NCI-H524 treated with DMSO at 0.1 percent for 48 hours (cell line): ENCODE results near the gene UNG.
"Not testable (repeated sequence)": the region's sequence is repeated elsewhere in the genome, so short reads cannot be mapped to it uniquely, and the experiment has no call there.

Experiments
- DNase-seq: peaks from one replicate; lab custom pipeline; 2025; lab: John Stamatoyannopoulos, UW

Gene UNG

GRCh38 chr12:109124878-109125648 lies 27.7 kb downstream of the UNG start:
- no peak for DNase-seq

DNA sequence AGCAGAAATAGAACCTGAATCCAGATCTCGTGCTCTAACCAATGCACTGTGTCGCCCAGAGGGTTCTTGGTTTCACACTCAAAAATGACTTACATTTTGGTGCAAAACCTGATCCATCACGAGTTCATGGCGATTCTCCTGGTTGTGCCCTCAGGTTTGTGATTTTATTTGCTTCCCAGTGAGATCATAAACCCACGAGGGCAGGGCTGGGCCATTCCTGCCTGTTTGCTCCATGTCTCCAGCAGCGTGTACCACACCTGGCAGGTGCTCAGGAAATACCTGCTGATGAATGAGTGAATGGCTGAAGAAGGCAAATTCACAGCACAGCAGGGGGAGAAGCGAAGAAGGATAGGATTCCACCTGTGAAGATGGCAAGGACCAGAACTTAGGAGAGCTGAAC lies 28.4 kb downstream of the UNG start:
- no peak for DNase-seq

- no peak for DNase-seq
These were observed 29.4 kb downstream of the UNG start for GRCh38 chr12:109126784-109127183.

GRCh38 chr12:109127533-109128242 lies 30.3 kb downstream of the UNG start:
- DNase-seq = no peak

- DNase-seq = peak; percentile 31
These were observed 33.1 kb downstream of the UNG start for GRCh38 chr12:109130297-109131153.

- DNase-seq = peak; percentile 68
These were observed 34.0 kb downstream of the UNG start for GRCh38 chr12:109131154-109132050.

- no peak for DNase-seq
These were observed 37.0 kb downstream of the UNG start for GRCh38 chr12:109134186-109134917.

- DNase-seq = no peak
These were observed 39.7 kb downstream of the UNG start for GRCh38 chr12:109137055-109137454.

DNA sequence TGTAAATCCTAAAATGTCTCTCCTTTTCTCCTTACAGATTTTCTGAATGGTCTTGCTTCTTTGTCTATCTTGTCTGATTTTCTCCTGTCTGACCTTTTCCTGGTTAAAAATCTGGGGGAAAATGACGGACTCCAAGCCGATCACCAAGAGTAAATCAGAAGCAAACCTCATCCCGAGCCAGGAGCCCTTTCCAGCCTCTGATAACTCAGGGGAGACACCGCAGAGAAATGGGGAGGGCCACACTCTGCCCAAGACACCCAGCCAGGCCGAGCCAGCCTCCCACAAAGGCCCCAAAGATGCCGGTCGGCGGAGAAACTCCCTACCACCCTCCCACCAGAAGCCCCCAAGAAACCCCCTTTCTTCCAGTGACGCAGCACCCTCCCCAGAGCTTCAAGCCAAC lies 42.0 kb downstream of the UNG start:
- no peak for DNase-seq

DNA sequence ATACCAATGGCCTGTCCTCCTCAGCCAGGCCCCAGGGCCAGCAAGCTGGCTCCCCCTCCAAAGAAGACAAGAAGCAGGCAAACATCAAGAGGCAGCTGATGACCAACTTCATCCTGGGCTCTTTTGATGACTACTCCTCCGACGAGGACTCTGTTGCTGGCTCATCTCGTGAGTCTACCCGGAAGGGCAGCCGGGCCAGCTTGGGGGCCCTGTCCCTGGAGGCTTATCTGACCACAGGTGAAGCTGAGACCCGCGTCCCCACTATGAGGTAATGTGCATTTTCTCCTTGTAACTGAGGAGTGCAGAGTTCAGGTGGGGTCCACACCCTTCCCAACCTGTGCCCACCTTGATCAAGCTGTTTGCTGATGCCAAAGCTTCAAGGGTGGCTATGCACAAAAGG lies 42.4 kb downstream of the UNG start:
- DNase-seq = no peak

- DNase-seq = no peak
These were observed 43.2 kb downstream of the UNG start for GRCh38 chr12:109140560-109140959.

DNA sequence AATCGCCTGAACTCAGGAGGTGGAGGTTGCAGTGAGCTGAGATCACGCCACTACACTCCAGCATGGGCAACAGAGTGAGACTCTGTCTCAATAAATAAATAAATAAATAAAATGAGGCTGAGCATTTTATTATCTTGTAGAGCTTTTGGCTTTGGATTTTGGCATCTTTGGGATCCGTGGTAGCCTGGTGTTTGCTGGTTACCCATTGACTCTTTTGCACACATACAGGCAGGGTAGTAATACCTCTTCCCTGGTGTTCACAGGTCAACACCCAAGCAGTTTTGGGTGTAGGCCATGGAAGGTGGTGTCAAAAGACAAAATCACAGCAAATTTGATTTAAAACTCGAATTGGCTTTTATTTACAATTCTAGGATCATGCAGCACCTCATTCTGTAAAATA lies 46.8 kb downstream of the UNG start:
- no peak for DNase-seq

DNA sequence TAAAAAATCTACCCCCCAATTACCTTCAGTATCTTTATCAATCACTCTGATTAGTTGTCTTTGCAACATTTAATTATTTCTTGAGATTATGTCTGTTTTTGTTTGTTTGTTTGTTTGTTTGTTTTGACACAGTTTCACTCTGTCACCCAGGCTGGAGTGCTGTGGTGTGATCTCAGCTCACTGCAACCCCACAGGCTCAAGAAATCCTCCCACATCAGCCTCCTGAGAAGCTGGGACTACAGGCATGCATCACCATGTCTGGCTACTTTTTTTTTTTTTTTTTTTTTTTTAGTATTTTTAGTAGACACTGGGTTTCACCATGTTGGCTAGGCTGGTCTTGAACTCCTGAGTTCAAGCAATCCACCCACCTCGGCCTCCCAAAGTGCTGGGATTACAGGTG lies 49.7 kb downstream of the UNG start:
- not testable (repeated sequence) for DNase-seq

- no peak for DNase-seq
These were observed 50.6 kb downstream of the UNG start for GRCh38 chr12:109147954-109148353.

DNA sequence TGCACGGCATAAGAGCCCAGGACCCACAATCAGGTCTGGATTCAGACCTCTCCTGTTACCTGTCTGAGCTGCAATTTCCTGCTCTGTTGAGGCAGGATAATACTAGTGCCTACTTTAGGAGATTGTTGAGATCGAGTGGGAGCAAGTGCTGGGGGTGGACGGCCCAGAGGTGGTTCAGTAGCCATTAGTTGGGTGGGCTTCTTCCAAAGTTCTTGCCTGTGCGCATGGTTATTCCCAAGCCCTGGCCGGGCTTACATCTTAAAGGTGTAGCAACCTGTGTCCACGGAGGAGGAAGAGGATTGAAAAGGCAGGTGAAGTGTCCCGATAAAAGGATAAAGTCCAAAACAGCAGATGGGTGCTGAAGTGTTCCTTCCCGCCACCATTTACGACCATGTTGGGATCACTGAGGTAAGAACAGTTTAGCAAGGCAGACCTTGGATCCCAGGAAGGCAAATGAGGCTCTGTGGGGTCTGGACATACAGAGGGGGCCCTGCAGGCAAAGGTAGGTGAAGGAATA lies 52.8 kb downstream of the UNG start:
- no peak for DNase-seq

- DNase-seq = no peak
These were observed 54.1 kb downstream of the UNG start for GRCh38 chr12:109151457-109151856.

DNA sequence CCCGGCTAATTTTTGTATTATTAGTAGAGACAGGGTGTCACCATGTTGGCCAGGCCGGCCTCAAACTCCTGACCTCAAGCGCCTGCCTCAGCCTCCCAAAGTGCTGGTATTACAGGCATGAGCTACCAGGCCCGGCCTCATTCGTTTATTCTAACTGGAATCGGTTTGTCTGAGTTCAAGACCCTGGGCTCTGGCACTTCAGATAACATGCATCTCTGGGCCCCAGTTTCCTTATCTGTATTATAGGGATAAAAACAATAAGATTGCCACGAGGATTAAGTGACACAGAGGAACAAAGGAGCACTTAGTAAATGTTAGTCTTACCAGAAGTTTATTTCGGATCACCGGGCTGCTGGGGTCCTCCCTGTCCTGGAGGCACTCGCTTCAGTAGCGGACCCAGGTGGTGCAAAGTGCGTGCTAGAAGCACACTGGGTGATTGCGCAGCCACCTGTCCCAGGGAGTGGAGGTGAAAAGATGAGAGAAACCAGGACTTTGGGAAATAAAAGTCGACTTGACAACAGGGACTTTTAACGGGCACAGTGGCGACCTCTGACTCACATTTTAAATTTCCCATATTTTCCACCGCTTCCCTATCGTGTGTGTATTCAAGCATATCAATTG lies 56.5 kb downstream of the UNG start:
- DNase-seq = no peak

GRCh38 chr12:109154451-109155438 lies 57.3 kb downstream of the UNG start:
- peak; percentile 69 for DNase-seq

DNA sequence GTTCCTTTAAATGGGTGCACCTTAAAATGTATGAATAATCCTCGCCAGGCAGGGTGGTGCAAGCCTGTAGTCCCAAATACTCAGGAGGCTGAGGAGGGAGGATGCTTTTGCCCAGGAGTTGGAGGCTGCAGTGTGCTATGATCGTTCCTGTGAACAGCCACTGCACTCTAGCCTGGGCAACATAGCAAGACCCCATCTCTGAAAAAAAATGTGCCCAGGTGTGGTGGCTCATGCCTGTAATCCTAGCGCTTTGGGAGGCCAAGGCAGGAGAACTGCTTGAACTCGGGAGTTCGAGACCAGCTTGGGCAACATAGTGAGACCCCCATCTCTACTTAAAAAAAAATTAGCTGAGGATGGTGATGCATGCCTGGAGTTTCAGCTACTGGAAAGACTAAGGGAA lies 58.6 kb downstream of the UNG start:
- DNase-seq = no peak
